ENCODE data around the gene FBP1. TPM values are rescaled to one million over a fixed set of nuclear protein-coding genes. Genes with fewer than 3 reads are reported as not detected.

The FBP1 gene
- total RNA-seq, 1 experiment from 2014 or later: 1.9 TPM

DNA sequence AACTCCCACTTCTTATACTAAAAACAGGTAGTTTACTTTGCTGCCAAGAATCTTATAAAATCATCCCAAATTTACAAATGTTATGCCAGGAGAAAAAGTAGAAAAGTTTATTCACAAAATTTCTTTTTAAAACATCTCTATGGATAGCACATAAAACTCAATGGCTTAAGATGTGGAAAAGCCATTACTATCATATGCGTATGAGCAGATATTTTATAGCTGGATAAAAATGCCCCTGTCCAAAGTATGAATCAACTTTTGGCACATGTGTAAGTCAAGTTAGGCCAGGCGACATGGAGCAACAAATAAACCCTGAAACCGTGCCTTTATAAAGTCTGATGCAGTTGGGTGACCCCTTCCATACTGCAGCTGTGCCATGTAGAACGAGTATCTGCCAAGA, 38.6 kb upstream of the FBP1 start:
- H3K18ac ChIP-seq (ENCODE audit: insufficient read length, low read depth, low read length): no peak overlapping the region
- no peaks in the 10 kb centered on the region for H3K36me3 Mint-ChIP-seq (ENCODE audit: insufficient read depth in 1 of 3, low read depth in 3 of 3)
- no peak overlapping the region for H3K27ac ChIP-seq (ENCODE audit: insufficient read length, low read depth, low read length)
- no peak overlapping the region for H4K8ac ChIP-seq (replicated peaks; ENCODE audit: insufficient read length, low read depth, low read length)
- H3K23ac ChIP-seq (ENCODE audit: insufficient read length, low read depth, low read length): no peak overlapping the region
- H3K27me3 ChIP-seq (ENCODE audit: insufficient read depth, low read length): no peaks in the 10 kb centered on the region
- H3K14ac ChIP-seq (ENCODE audit: insufficient read depth, low read length): peak overlapping the region; percentile 2; the same call in 1 of the 2 replicates
- H3K4me1 ChIP-seq (ENCODE audit: insufficient read depth, low read length): no peaks in the 10 kb centered on the region
- peaks cover 4 to 8% of the 10 kb centered on the region in 2 experiments for H3K4me1 Mint-ChIP-seq
- no peak overlapping the region for H2BK120ac ChIP-seq (ENCODE audit: low read depth, low read length, poor library complexity, severe bottlenecking)
- no peak overlapping the region for H2BK12ac ChIP-seq (ENCODE audit: insufficient read length, low read depth, low read length)
- no peaks in the 10 kb centered on the region for H3K79me1 ChIP-seq (ENCODE audit: insufficient read depth, low read depth, low read length, poor library complexity, severe bottlenecking)
- H3K56ac ChIP-seq (ENCODE audit: insufficient read length, low read depth, low read length): no peak overlapping the region
- H3K9me3 ChIP-seq (ENCODE audit: control insufficient read depth, low read depth, low read length): no peaks in the 10 kb centered on the region
- no peak overlapping the region for H2BK5ac ChIP-seq (ENCODE audit: insufficient read length, low read length)
- H3K23me2 ChIP-seq (ENCODE audit: insufficient read length, low read depth, low read length, poor library complexity, severe bottlenecking): no peaks in the 10 kb centered on the region
- no peak overlapping the region for H3K4me2 ChIP-seq (ENCODE audit: insufficient read depth, insufficient read length, low read length)
- H3K4me3 Mint-ChIP-seq: no peak overlapping the region
- TF ChIP-seq, protein P1, sequence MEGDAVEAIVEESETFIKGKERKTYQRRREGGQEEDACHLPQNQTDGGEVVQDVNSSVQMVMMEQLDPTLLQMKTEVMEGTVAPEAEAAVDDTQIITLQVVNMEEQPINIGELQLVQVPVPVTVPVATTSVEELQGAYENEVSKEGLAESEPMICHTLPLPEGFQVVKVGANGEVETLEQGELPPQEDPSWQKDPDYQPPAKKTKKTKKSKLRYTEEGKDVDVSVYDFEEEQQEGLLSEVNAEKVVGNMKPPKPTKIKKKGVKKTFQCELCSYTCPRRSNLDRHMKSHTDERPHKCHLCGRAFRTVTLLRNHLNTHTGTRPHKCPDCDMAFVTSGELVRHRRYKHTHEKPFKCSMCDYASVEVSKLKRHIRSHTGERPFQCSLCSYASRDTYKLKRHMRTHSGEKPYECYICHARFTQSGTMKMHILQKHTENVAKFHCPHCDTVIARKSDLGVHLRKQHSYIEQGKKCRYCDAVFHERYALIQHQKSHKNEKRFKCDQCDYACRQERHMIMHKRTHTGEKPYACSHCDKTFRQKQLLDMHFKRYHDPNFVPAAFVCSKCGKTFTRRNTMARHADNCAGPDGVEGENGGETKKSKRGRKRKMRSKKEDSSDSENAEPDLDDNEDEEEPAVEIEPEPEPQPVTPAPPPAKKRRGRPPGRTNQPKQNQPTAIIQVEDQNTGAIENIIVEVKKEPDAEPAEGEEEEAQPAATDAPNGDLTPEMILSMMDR (conservative IDR thresholded peaks at IDR 0.05): no peak
- H3K9ac ChIP-seq (ENCODE audit: extremely low read depth, insufficient read length, low read length): no peak overlapping the region
- no peak overlapping the region for H3K27ac Mint-ChIP-seq
- H4K20me1 ChIP-seq (ENCODE audit: control insufficient read depth, insufficient read depth, insufficient read length): no peaks in the 10 kb centered on the region
- DNase-seq: no peak
- no peak overlapping the region for H2AFZ ChIP-seq (ENCODE audit: low read length)
- no peak overlapping the region for H4K91ac ChIP-seq (ENCODE audit: insufficient read length, low read depth, low read length)
- H2BK20ac ChIP-seq (ENCODE audit: low read depth, low read length, poor library complexity, severe bottlenecking): no peak overlapping the region
- no peak overlapping the region for H4K5ac ChIP-seq (ENCODE audit: insufficient read length, low read depth, low read length)
- H3T11ph ChIP-seq (ENCODE audit: low read length): no peak overlapping the region
- no peak overlapping the region for H2AK5ac ChIP-seq (ENCODE audit: insufficient read length, low read length)
- no peak overlapping the region for H3K4ac ChIP-seq (ENCODE audit: low read depth, low read length)
- no peaks in the 10 kb centered on the region for H3K79me2 ChIP-seq (ENCODE audit: insufficient read depth, low read length)
- no peaks in the 10 kb centered on the region for H3K9me3 Mint-ChIP-seq
- H2BK15ac ChIP-seq (ENCODE audit: low read depth, low read length): no peak overlapping the region
- H3K27me3 Mint-ChIP-seq (ENCODE audit: low read depth): no peaks in the 10 kb centered on the region; the same call in 1 of the 2 replicates
- WGBS (ENCODE audit: extremely low coverage, insufficient read length, low lambda C conversion rate): no CpG with 5 or more reads among the region's 4 CpGs

Measured in H9 (cell line).